A549 (cell line): Measurements from ENCODE around the gene ARL5C.

Experiments
- CTCF ChIP-seq: fragments of >200 bp; sonication (Bioruptor Twin); formaldehyde crosslinking; IDR thresholded peaks from 3 replicates; pipeline ENCODE4 v1.5.1; 2016
- EP300 ChIP-seq, 2 experiments: fragments of >200 bp; sonication (Bioruptor Twin); formaldehyde crosslinking; IDR thresholded peaks; 2 replicates in 1 of 2; 3 replicates in 1 of 2; pipeline ENCODE4 v1.6.1; 2016 to 2017
- HOXA7 ChIP-seq: fragments of 250-450 bp; sonication (Bioruptor Pico); IDR thresholded peaks from 2 replicates; pipeline ENCODE4 v1.5.0; 2020; ENCODE audit warnings: mild to moderate bottlenecking, moderate library complexity
- POLR2A ChIP-seq: IDR thresholded peaks from 2 replicates; pipeline ENCODE4 v1.6.1; 2012; ENCODE audit warnings: mild to moderate bottlenecking, low read length
- REST ChIP-seq: fragments of 200-600 bp; sonication (generic); IDR thresholded peaks from 2 replicates; pipeline ENCODE4 v1.6.1; 2016; ENCODE audit warnings: antibody characterized with exemption, mild to moderate bottlenecking, moderate library complexity
- TF ChIP-seq, protein P1 (sequence below): IDR thresholded peaks from 2 replicates; pipeline ENCODE4 v1.6.1; 2012

DNA sequence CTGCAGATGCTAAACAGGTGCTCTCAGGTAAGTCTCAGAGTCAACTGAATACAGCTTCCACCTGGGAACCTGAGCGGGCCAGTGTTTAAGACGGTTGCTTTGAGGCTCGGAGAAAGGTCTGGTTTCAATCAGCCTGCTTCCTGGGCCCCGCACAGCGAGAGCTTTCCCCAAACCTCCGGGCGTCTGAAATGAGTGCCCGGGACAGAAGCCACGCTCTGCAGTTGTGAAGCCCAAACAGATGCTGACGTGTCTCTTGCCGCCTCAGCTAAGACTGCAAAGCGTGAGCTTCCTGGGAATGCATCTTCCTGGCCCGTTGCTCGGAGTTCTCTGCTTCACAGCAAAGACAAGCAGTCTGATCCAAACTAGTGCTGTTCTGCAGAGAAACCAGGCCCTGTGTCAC, 51.2 kb downstream of the ARL5C start:
- TF ChIP-seq POLR2A (no peak), REST (no peak), HOXA7 (CRISPR knock-in tag) (no peak), CTCF (no peak), EP300 (IDR thresholded peaks at IDR 0.05) (no peak)
- TF ChIP-seq, protein P1, sequence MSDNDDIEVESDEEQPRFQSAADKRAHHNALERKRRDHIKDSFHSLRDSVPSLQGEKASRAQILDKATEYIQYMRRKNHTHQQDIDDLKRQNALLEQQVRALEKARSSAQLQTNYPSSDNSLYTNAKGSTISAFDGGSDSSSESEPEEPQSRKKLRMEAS, result no peak
